Astrocyte of the hippocampus (primary cell): ENCODE data around the gene LCE2A.

Experiments
- DNase-seq: peaks from one replicate; pipeline ENCODE4 v3.0.0; 2011; ENCODE audit warnings: low read depth, low spot score

The LCE2A gene

GRCh38 chr1:152743371-152744145 lies 45.4 kb downstream of the LCE2A start:
- DNase-seq: no peak

GRCh38 chr1:152745289-152745704 lies 47.2 kb downstream of the LCE2A start:
- no peak for DNase-seq

- no peak for DNase-seq
Measured at GRCh38 chr1:152745765-152746444, 47.8 kb downstream of the LCE2A start.

GRCh38 chr1:152747831-152748230 lies 49.7 kb downstream of the LCE2A start:
- DNase-seq: no peak
